Memory B cell (primary cell): ENCODE results near the gene TNFAIP3.

Experiments used
- ATAC-seq: fragments of 150-1000 bp; cut with Tn5 transposase; 2 replicates; pipeline ENCODE4 v1.10.0; 2021; ENCODE audit warnings: low read depth, mild to moderate bottlenecking, moderate library complexity
- DNase-seq, 2 donors: peaks; one replicate each; pipeline ENCODE4 v3.0.0; 2022; ENCODE audit warnings: low spot score in 2 of 2
- H3K27ac Mint-ChIP-seq: one replicate; pipeline ENCODE4 v1.8.0; 2022; ENCODE audit warnings: mild to moderate bottlenecking, moderate library complexity, mixed read lengths
- H3K27me3 Mint-ChIP-seq: one replicate; pipeline ENCODE4 v1.8.0; 2022; ENCODE audit warnings: mixed read lengths
- H3K36me3 Mint-ChIP-seq: one replicate; pipeline ENCODE4 v1.8.0; 2022; ENCODE audit warnings: mild to moderate bottlenecking, mixed read lengths
- H3K4me1 Mint-ChIP-seq: one replicate; pipeline ENCODE4 v1.8.0; 2022; ENCODE audit warnings: mixed read lengths
- H3K4me3 Mint-ChIP-seq: one replicate; pipeline ENCODE4 v1.8.0; 2022; ENCODE audit warnings: mild to moderate bottlenecking, moderate library complexity, mixed read lengths
- H3K9me3 Mint-ChIP-seq: one replicate; pipeline ENCODE4 v1.8.0; 2022; ENCODE audit warnings: mixed read lengths

Gene TNFAIP3

DNA sequence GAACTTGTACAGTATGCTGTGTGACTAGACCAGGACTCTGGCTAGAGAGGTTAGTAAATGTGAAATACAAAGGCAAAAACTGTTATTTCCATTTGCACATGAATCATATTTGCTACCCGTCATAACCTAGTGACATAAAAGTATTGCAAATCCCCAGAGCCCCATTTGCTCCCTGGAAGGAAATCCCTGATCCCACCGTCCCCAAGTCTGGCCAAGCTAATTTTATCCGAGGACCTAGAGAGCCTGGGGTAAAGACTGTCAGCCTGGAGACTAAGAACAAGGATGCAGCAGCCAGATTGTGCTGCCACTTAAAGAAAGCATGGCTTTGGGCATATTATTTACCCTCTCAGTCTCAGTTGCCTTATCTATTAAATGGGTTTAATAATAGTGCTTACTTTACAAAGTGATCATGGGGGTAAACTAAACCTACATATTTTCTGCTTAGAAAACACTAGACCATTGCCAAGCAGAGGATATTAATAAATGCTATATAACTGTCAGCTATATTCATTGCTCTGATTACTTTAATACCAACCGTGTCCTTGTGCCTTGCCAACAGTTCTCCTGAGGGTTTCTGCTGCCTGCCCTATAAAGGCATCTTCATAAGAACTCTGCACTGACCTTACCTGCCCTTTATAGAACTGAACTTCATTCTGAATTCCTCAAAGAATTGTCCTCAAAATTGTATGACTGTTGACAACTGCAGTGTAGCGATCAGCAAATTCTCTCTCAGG is 16.9 kb upstream of the TNFAIP3 start:
- no peaks in the 10 kb centered on the region for H3K27me3 Mint-ChIP-seq
- no peaks in the 10 kb centered on the region for H3K4me1 Mint-ChIP-seq
- ATAC-seq (no peak), DNase-seq (no peak)
- no peaks in the 10 kb centered on the region for H3K9me3 Mint-ChIP-seq
- H3K36me3 Mint-ChIP-seq = peaks cover 2% of the 10 kb centered on the region
- H3K27ac Mint-ChIP-seq = no peak overlapping the region
- H3K4me3 Mint-ChIP-seq = no peak overlapping the region

GRCh38 chr6:137850816-137851602 is 16.1 kb upstream of the TNFAIP3 start:
- Mint-ChIP-seq H3K4me1 (no peaks in the 10 kb centered on the region), H3K27ac (no peak overlapping the region), H3K27me3 (no peaks in the 10 kb centered on the region), H3K36me3 (peaks cover 5% of the 10 kb centered on the region), H3K9me3 (no peaks in the 10 kb centered on the region), H3K4me3 (no peak overlapping the region)
- DNase-seq = no peak
- ATAC-seq = no peak

DNA sequence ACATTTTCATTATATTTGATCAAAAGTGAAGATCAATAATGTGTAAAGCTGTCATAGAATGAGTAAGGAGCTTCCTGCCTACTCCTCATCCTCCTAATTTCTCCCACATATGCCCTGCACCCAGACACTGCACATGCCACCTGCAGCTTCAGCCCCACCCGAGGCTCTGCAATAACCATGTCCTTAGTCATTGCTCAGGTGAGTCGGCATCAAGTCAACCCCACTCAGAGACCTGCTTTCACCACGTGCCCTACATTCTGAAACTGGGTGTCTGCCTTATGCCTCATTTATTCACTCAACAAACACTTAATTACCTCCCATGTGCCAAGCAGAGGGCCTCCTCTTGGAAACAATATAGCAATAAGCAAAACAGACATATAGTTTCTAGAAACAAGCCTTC is 15.4 kb upstream of the TNFAIP3 start:
- no peaks in the 10 kb centered on the region for H3K4me1 Mint-ChIP-seq
- DNase-seq = no peak
- H3K4me3 Mint-ChIP-seq = no peak overlapping the region
- no peak for ATAC-seq
- H3K27me3 Mint-ChIP-seq = no peaks in the 10 kb centered on the region
- H3K27ac Mint-ChIP-seq = no peak overlapping the region
- H3K9me3 Mint-ChIP-seq = no peaks in the 10 kb centered on the region
- peaks cover 9% of the 10 kb centered on the region for H3K36me3 Mint-ChIP-seq

- H3K4me1 Mint-ChIP-seq = no peaks in the 10 kb centered on the region
- no peaks in the 10 kb centered on the region for H3K9me3 Mint-ChIP-seq
- peaks cover 9% of the 10 kb centered on the region for H3K36me3 Mint-ChIP-seq
- DNase-seq = no peak
- ATAC-seq = no peak
- no peak overlapping the region for H3K4me3 Mint-ChIP-seq
- H3K27me3 Mint-ChIP-seq = no peaks in the 10 kb centered on the region
- H3K27ac Mint-ChIP-seq = no peak overlapping the region
Observed at GRCh38 chr6:137852346-137852745, 14.7 kb upstream of the TNFAIP3 start.

DNA sequence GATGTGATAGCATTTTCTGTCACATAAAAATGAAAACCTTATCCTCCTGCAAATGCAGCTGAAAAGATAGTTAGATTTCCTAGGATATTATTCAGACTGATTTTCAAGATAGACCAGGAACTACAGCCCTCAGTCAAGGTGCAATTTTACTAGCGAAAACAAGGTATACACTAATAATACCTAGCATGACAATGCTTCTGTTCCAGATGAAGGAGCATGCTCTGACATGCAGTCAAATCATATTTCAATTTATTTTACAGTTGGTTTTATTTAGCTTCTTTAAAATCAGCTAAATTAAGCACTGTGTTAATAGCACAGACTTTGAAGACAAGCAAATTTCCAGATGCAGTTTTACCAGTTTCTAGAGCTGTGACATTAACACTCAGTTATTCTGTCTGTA is 14.2 kb upstream of the TNFAIP3 start:
- no peak overlapping the region for H3K27ac Mint-ChIP-seq

GRCh38 chr6:137853569-137854213 is 13.4 kb upstream of the TNFAIP3 start:
- peaks cover 11% of the 10 kb centered on the region for H3K36me3 Mint-ChIP-seq
- no peaks in the 10 kb centered on the region for H3K27me3 Mint-ChIP-seq
- DNase-seq (no peak), ATAC-seq (no peak)
- no peak overlapping the region for H3K27ac Mint-ChIP-seq
- no peaks in the 10 kb centered on the region for H3K9me3 Mint-ChIP-seq
- H3K4me1 Mint-ChIP-seq = no peaks in the 10 kb centered on the region
- no peak overlapping the region for H3K4me3 Mint-ChIP-seq

More for the DNA sequence above, 14.2 kb upstream of the TNFAIP3 start:
- H3K36me3 Mint-ChIP-seq = peaks cover 11% of the 10 kb centered on the region
- no peak overlapping the region for H3K4me3 Mint-ChIP-seq
- no peaks in the 10 kb centered on the region for H3K9me3 Mint-ChIP-seq
- DNase-seq (no peak), ATAC-seq (no peak)
- H3K27me3 Mint-ChIP-seq = no peaks in the 10 kb centered on the region
- no peaks in the 10 kb centered on the region for H3K4me1 Mint-ChIP-seq

DNA sequence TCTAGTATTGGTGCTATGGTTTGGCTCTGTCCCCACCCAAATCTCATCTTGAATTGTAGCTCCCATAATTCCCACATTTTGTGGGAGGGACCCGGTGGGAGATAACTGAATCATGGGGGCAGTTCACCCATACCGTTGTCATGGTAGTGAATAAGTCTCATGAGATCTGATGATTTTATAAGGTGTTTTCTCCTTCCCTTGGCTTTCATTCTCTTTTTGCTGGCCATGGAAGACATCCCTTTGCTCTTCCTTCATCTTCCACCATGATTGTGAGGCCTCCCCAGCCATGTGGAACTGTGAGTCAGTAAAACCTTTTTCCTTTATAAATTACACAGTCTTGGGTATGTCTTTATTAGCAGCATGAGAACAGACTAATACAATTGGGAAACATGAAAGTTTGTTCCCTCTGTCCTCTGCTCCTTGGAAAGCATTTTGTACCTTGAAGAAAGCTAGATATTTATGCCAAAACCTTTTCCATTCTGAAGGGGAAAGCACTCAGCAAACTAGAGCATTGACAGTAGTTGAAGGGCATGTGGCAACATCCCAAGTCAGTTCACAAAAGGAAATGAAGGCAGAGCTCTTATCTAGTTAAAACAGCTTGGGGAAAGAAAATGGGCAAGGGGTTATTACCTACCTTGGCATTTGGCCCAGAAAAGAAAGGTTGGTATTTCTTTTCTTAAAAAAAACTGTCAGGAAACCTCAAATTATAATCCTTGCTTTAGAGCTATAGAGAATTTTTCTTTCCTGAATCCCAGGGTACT is 10.7 kb upstream of the TNFAIP3 start:
- ATAC-seq (no peak), DNase-seq (no peak)
- Mint-ChIP-seq H3K4me3 (no peak overlapping the region), H3K9me3 (no peaks in the 10 kb centered on the region), H3K36me3 (peaks cover 15% of the 10 kb centered on the region), H3K27ac (no peak overlapping the region), H3K4me1 (no peaks in the 10 kb centered on the region), H3K27me3 (no peaks in the 10 kb centered on the region)

DNA sequence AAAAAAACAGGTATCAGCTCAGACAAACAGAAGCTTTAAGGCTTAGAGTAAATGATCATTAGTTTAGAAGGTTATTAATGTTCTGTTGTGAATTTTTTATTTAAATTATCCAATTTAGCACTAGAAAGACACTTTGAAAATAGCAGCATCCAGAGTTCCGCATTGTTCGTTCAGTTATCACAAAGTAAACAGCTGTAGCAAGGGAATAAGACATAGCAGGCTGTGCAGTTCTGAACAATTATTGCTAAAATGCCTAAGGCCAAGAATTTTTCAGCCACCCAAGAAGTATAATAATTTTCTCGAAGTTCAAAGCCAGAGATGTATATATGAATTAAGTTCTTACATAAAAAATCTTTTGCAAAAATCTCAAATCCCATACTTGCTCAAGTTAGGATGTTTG is 8.0 kb upstream of the TNFAIP3 start:
- ATAC-seq (no peak), DNase-seq (no peak)
- Mint-ChIP-seq H3K9me3 (no peaks in the 10 kb centered on the region), H3K27ac (no peak overlapping the region), H3K27me3 (no peaks in the 10 kb centered on the region), H3K4me1 (no peaks in the 10 kb centered on the region), H3K4me3 (no peak overlapping the region), H3K36me3 (peaks cover 15% of the 10 kb centered on the region)

DNA sequence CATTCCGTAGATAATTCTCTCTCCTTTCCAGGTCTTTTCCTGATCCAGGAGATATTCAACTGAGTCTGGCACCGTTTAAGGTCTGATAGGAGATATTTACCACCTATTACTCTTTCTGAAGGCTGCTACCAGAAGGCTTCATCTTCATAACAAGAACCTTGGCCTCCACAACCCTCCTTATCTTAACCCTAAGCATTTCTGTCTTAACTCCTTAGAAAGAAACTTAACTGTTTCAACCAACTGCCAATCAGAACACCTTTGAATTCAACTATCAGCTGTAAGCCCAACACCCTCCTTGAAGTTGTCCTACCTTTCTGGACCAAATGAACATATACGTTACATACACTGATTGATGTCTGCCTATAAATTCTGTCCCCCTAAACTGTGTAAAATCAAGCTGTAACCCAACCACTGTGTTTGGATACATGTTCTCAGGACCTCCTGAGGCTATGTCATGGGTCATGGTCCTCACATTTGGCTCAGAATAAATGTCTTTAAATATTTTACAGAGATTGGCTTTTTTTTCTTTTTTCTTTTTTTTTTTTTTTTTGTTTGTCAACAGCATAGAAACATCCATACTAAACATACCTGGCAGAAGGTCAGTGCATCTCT is 6.6 kb upstream of the TNFAIP3 start:
- ATAC-seq (no peak), DNase-seq (no peak)
- no peaks in the 10 kb centered on the region for H3K27me3 Mint-ChIP-seq
- H3K4me1 Mint-ChIP-seq = no peaks in the 10 kb centered on the region
- no peaks in the 10 kb centered on the region for H3K9me3 Mint-ChIP-seq
- no peak overlapping the region for H3K27ac Mint-ChIP-seq
- H3K36me3 Mint-ChIP-seq = peaks cover 14% of the 10 kb centered on the region
- H3K4me3 Mint-ChIP-seq = no peak overlapping the region

DNA sequence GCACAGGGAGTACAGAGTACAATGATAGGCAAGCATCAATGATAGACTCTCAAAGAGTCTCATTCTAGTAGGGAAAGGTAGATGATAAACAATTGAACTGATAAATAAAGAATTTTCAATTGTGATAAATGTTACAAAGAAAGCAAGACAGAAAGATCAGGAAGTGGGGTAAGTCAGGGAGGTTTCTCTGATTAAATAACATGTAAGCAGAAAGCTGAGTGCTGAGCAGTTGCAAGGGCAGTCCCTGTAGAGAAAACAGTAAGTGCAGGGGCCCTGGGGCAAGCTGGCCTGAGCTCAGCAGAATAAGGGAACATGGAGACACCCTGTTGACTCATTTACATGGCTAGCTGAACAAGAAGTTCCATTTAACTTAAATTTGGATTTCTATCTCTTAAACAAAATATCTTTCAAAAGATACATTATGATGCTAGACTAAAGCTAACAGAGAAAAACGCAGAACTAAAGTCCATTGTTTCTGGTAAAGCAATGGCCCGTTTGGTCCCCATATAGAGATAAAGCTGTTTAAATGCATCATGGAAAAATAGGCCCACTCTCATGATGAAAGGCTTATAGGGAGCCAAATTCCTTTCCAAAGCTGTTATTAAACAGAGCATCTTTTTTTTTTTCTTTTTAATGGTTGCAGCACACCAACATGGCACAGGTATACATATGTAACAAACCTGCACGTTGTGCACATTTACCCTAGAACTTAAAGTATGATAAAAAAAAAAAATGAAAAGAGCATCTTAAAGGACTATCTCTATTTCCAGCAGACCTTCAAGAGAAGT is 5.3 kb upstream of the TNFAIP3 start:
- Mint-ChIP-seq H3K4me3 (no peak overlapping the region), H3K27ac (no peak overlapping the region)
- no peak for DNase-seq

GRCh38 chr6:137862419-137863090 is 4.5 kb upstream of the TNFAIP3 start:
- Mint-ChIP-seq H3K4me3 (no peak overlapping the region), H3K27me3 (no peaks in the 10 kb centered on the region), H3K9me3 (no peaks in the 10 kb centered on the region), H3K36me3 (peaks cover 6% of the 10 kb centered on the region), H3K4me1 (peaks cover 5% of the 10 kb centered on the region), H3K27ac (no peak overlapping the region)
- ATAC-seq (no peak), DNase-seq (no peak)

More for the DNA sequence above, 5.3 kb upstream of the TNFAIP3 start:
- no peaks in the 10 kb centered on the region for H3K27me3 Mint-ChIP-seq
- ATAC-seq = no peak
- H3K9me3 Mint-ChIP-seq = no peaks in the 10 kb centered on the region
- H3K4me1 Mint-ChIP-seq = peaks cover 5% of the 10 kb centered on the region
- peaks cover 7% of the 10 kb centered on the region for H3K36me3 Mint-ChIP-seq

DNA sequence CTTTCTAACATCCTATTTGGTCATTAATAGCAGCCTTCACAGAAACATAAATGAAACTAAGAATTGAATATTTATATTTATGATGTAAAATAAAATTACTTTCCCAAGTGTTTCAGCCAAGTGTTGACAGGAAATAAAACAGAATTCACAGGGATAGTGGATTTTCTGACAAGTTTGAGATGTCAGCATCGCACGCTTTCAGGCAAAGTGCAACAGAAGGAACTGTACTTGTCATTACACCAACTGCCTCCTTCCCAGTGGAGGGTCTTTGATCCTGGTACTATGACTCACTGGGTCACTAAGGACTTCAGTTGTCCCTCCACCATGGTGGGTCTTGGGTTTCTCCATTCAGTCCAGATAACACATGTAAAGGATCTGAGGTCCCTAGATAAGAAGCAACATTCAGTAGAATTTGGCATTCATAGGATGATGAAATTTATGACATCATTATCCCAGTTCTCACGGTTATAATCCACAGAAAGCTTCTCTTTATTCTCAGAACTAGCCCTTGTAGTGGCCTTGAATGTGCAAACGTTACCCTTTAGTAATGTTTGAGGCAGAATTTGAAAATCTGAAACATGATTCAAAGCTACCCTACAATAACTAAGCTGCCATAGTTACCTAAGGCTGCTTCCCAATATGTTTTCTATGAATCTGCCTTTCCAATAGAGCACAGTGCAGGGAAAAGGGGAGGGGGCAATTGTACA is 3.8 kb upstream of the TNFAIP3 start:
- Mint-ChIP-seq H3K27ac (no peak overlapping the region), H3K27me3 (no peaks in the 10 kb centered on the region), H3K9me3 (no peaks in the 10 kb centered on the region), H3K4me3 (no peak overlapping the region), H3K4me1 (peaks cover 5% of the 10 kb centered on the region), H3K36me3 (peaks cover 5% of the 10 kb centered on the region)
- DNase-seq = no peak
- ATAC-seq = no peak
